Measurements from ENCODE around the gene CSNK1A1.
"Not testable (repeated sequence)": the region's sequence is repeated elsewhere in the genome, so short reads cannot be mapped to it uniquely, and the experiment has no call there.

CSNK1A1 gene

DNA sequence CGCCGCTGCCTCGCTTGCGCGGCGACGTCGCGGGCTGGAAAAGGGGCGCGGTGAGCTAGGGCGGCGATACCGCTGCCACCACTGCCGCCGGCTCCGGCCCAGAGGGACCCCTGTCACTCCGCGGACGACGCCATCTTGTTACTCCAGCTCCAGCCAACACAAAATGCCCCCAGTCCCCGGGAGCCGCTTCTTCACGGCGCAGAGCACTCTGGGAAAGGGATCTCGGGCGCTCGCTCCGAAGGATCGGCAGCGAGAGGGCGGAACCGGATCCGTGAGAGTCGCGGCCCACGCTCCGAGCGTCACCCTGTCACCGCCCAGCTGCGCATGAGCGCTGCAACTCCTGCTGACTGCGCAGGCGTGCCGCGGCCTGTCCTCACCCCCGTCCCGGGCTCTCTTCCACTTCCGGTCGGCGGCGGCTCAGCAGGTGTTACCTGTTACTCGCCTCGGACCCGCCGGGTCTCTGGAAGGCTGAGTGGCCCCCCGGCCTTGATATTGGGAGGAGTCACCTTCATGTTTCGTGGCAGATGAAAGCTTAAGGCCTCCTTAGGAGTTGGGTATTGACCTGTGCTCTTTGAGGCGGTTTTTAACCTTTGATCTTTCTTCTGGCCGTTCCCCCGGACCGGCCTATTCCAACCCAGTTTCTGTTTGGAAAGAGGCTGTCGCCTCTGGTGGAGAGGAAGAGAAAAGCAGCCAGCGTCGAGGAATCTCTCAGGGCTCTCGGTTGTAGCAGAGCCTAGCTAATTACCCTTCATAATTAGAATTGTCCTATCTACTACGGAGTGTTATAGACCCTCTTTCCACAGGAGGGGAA lies at the start of gene CSNK1A1:
CSNK1A1 (minus strand) TSS at position 213 of the 811 bp plus-strand sequence. CDS start 475 bp downstream, outside the sequence.
- ATAC-seq (peak; percentile 93), DNase-seq (ENCODE audit: low spot score in 2 of 2) (peak; percentile 98 to 100)
- H3K4me3 Mint-ChIP-seq: peak within 1 kb of the TSS; percentile 90
- peak within 1 kb of the TSS; percentile 99 for H3K27ac Mint-ChIP-seq
- no peaks in the 10 kb centered on the region for H3K9me3 Mint-ChIP-seq
- peaks cover 25% of the 10 kb centered on the region for H3K4me1 Mint-ChIP-seq
- peaks cover 56% of the 10 kb centered on the region for H3K36me3 Mint-ChIP-seq

DNA sequence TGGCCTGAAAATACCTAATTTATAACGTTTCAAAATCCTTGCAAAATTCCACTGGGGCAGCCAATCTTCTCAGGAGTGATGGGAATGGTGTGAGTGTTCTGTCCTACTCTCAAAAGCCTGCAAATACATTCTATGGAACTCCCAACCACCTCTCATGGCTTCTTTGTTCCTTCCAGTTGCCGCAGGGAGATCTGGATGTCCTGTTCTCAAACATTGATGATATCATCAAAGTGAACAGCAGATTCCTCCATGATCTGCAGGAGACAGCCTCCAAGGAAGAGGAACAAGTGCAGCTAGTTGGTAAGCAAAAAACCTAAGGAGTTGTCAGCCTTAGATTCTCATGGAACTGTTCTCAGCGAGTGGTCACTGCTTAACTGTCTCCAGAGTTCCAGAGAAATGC lies 49.7 kb upstream of the CSNK1A1 start:
- Mint-ChIP-seq H3K36me3 (no peaks in the 10 kb centered on the region), H3K4me1 (peaks cover 4% of the 10 kb centered on the region), H3K9me3 (no peaks in the 10 kb centered on the region), H3K4me3 (no peak overlapping the region), H3K27ac (no peak overlapping the region)
- DNase-seq (ENCODE audit: low spot score in 2 of 2): no peak
- ATAC-seq: no peak

DNA sequence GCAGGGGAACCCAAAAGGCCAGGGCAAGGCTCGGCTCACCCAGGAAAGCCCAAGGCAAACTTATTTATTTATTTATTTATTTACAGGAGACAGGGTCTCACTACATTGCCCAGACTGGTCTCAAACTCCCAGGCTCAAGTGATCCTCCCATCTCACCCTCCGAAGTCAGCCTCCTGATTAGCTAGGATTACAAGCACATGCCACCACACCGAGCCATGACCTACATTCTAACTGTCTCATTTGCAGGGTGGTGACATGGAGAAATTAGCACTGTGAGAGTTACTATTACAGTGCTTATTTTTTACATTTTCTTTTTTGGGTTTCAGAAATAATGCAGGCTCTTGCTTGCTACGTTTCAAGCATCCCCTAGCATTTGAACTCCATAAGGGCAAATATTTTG lies 48.1 kb upstream of the CSNK1A1 start:
- ATAC-seq (no peak), DNase-seq (ENCODE audit: low spot score in 2 of 2) (no peak)
- no peaks in the 10 kb centered on the region for H3K36me3 Mint-ChIP-seq
- H3K27ac Mint-ChIP-seq: no peak overlapping the region
- H3K4me1 Mint-ChIP-seq: no peaks in the 10 kb centered on the region
- H3K9me3 Mint-ChIP-seq: no peaks in the 10 kb centered on the region
- H3K4me3 Mint-ChIP-seq: no peak overlapping the region

DNA sequence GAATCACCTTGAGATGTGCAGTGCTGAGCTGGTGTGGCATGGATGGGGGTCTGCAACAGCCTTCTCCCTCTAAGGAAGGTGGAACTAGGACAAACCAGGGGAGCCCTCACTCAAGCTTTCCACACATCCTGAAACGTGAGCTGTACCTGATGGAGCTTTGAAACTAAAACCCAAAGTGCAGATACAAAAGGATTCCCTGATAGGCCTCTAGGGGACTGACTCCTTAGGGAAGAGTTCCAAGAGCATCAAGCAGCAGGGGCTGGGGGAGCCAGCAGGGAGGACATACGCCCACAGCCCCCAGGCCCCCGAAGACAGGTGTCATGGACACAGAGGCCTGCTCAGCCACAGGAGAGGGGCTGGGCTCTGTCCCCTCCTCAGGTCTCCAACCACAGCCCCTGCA lies 47.7 kb upstream of the CSNK1A1 start:
- ATAC-seq (no peak), DNase-seq (ENCODE audit: low spot score in 2 of 2) (no peak)
- Mint-ChIP-seq H3K27ac (no peak overlapping the region), H3K4me3 (no peak overlapping the region), H3K36me3 (no peaks in the 10 kb centered on the region), H3K4me1 (no peaks in the 10 kb centered on the region), H3K9me3 (no peaks in the 10 kb centered on the region)

DNA sequence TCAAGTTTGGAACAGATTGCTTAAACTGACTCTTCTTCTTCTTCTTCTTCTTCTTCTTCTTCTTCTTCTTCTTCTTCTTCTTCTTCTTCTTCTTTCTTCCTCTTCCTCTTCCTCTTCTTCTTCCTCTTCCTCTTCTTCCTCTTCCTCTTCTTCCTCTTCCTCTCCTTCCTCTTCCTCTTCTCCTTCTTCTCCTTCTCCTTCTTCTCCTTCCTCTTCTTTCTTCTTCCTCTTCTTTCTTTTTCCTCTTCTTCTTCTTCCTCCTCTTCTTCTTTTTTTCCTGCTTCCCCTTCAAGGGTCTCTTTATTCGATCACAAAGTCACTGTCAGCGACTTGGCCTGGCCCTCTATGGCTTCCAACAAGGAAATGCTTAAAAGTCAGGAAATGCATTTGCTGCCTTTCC lies 47.0 kb upstream of the CSNK1A1 start:
- H3K4me3 Mint-ChIP-seq; H3K36me3 Mint-ChIP-seq; H3K9me3 Mint-ChIP-seq; H3K27ac Mint-ChIP-seq; ATAC-seq; DNase-seq (ENCODE audit: low spot score in 2 of 2); H3K4me1 Mint-ChIP-seq: not testable (repeated sequence)

DNA sequence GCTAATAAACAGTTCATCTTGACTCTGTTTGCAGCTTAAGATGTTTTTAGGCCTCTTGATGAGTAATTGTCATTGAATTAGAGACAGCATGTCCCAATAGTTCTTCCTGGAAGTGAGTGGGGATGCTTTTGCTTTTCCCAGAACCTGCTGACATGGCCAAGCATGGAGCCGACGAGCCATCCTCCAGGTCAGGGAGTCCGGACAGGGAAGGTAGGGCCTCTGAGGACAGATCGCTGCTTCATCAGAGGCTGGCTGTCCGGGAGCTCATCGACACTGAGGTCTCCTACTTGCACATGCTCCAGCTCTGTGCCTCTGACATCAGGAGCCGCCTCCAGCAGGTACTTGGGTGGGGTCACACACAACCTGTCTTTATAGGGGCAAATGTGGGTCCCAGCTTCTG lies 46.4 kb upstream of the CSNK1A1 start:
- DNase-seq (ENCODE audit: low spot score in 2 of 2): no peak
- no peak for ATAC-seq
- H3K27ac Mint-ChIP-seq: no peak overlapping the region
- no peaks in the 10 kb centered on the region for H3K36me3 Mint-ChIP-seq
- H3K9me3 Mint-ChIP-seq: no peaks in the 10 kb centered on the region
- no peaks in the 10 kb centered on the region for H3K4me1 Mint-ChIP-seq
- H3K4me3 Mint-ChIP-seq: no peak overlapping the region

DNA sequence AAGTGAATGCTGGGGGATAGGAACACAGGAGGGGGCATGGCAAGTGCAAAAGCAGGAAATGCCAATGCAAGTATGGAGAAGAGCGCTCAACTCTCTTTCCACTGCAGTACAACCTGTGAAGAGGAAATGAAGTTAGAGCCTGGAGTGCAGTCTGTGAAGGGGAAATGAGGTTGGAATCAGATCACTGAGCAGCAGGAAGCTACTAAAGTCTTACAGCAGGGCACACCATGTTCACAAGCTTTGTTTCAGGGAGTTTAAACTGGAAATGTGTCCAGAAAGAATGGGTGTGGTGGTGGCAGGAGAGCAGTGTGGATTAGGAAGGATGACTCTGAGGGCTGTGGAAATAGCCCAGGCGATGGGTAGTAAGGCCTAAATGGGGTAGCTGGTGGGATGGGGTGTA lies 45.5 kb upstream of the CSNK1A1 start:
- Mint-ChIP-seq H3K27ac (no peak overlapping the region), H3K9me3 (no peaks in the 10 kb centered on the region), H3K36me3 (no peaks in the 10 kb centered on the region), H3K4me1 (no peaks in the 10 kb centered on the region), H3K4me3 (no peak overlapping the region)
- no peak for DNase-seq (ENCODE audit: low spot score in 2 of 2)
- ATAC-seq: no peak

DNA sequence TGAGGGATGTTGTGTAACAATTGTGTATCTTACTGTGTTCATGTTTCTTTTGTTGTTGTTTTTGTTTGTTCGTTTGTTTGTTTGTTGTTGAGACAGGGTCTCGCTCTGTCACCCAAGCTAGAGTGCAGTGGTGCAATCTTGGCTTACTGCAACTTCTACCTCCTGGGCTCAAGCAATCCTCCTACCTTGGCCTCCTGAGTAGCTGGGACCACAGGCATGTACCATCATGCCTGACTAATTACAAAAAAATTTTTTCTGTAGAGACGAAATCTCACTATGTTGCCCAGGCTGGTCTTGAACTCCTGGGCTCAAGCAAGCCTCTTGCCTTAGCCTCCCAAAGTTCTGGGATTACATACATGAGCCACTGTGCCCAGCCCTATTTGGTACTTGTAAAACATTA lies 43.9 kb upstream of the CSNK1A1 start:
- not testable (repeated sequence) for DNase-seq (ENCODE audit: low spot score in 2 of 2); H3K27ac Mint-ChIP-seq; ATAC-seq

DNA sequence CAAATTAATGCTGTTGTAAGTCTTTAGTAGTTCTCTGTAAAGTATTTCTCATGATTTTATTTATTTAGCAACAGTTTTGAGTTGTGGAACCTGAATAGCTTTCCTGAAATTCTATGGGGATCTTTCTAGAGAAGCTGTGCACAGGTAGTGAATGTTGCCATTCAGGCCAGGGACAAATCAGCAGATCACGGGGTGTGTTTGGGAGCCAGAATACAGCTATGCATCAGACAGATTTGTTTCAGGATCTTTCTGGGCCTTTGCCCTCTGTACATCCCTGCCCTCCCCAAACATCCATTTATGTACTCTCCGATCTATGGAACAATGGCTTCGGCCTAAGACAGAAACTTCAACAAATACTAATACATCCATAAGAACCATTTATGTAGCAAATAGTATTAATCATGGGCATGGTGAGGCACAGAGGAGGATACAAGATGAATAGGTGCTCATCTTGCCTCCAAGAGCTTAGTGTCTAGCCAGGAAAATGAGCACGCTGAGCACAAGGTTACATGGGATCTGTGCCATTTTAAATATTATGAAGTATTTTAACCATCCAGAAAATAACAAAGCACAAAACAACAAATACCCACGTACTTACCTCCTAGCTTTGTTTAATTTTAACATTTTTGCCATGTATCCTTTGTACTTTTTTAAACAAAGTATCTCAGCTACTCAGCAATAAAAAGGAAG lies 43.1 kb upstream of the CSNK1A1 start:
- Mint-ChIP-seq H3K4me3 (no peak overlapping the region), H3K36me3 (no peaks in the 10 kb centered on the region), H3K27ac (no peak overlapping the region), H3K9me3 (no peaks in the 10 kb centered on the region), H3K4me1 (no peaks in the 10 kb centered on the region)
- no peak for ATAC-seq
- no peak for DNase-seq (ENCODE audit: low spot score in 2 of 2)

More for the DNA sequence above, 43.9 kb upstream of the CSNK1A1 start:
- not testable (repeated sequence) for H3K4me3 Mint-ChIP-seq, H3K36me3 Mint-ChIP-seq, H3K4me1 Mint-ChIP-seq, H3K9me3 Mint-ChIP-seq

DNA sequence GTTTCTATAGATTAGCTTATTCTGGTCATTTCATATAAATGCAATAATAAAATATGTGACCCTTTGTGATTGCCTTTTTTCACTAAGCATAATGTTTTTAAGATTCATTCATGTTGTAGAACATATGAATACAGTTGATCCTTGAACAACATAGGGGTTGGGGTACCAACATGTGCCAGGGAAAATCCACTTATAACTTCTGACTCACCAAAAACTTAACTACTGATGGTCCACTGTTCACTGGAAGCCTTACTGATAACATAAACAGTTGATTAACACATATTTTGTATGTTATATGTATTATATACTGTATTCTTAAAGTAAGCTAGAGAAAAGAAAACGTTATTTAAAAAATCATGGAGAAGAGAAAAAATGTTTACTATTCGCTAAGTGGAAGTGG lies 42.1 kb upstream of the CSNK1A1 start:
- Mint-ChIP-seq H3K4me1 (no peaks in the 10 kb centered on the region), H3K36me3 (no peaks in the 10 kb centered on the region), H3K27ac (no peak overlapping the region), H3K9me3 (no peaks in the 10 kb centered on the region), H3K4me3 (no peak overlapping the region)
- no peak for DNase-seq (ENCODE audit: low spot score in 2 of 2)
- ATAC-seq: no peak

DNA sequence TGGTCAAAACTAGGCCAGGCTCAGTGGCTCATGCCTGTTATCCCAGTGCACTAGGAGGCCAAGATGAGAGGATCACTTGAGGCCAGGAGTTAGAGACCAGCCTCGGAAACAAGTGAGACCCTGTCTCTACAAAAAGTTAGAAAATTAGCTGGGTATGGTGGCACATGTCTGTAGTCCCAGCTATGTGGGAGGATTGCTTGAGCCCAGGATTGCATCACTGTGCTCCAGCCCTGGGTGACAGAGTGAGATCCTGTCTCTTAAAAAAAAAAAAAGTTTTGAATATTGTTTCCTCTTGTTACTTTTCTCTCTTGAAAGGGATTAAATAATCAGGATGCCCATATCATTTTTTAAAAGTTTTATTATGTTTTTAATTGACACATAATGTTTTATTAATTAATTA lies 37.7 kb upstream of the CSNK1A1 start:
- Mint-ChIP-seq H3K4me3 (no peak overlapping the region), H3K4me1 (peaks cover 10% of the 10 kb centered on the region), H3K9me3 (no peaks in the 10 kb centered on the region), H3K27ac (no peak overlapping the region), H3K36me3 (no peaks in the 10 kb centered on the region)
- ATAC-seq (no peak), DNase-seq (ENCODE audit: low spot score in 2 of 2) (no peak)

DNA sequence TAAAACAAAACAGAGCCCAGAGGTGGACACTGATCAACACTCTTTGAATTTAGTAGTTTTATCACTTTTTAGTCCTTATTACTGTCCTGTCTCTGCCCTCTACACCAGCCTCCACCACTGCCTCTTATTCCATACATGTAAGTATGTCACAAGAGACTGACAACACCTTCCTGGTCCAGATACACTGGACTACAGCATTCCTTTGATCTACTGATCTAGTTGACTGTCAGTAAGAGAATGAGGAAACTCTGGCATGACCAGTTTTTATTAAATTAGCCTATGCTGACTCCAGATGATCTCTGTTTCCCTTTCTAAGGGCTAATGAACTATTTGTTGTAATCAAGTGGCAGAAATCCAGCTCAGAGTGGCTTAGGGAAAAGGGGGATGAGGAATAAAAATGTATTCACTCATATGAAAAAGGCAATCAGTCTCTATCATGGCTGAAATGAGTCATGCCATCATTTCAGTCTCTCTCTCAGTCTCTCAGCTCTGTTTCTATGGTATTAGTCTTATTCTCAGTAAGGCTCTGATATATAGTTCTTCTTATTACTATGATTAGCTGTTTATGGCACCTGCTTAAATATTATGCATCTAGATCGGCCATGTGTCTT lies 35.6 kb upstream of the CSNK1A1 start:
- H3K9me3 Mint-ChIP-seq: no peaks in the 10 kb centered on the region
- peak; percentile 95 for ATAC-seq
- H3K4me3 Mint-ChIP-seq: no peak overlapping the region
- H3K27ac Mint-ChIP-seq: no peak overlapping the region
- no peak for DNase-seq (ENCODE audit: low spot score in 2 of 2)
- no peaks in the 10 kb centered on the region for H3K36me3 Mint-ChIP-seq
- H3K4me1 Mint-ChIP-seq: peaks cover 10% of the 10 kb centered on the region

DNA sequence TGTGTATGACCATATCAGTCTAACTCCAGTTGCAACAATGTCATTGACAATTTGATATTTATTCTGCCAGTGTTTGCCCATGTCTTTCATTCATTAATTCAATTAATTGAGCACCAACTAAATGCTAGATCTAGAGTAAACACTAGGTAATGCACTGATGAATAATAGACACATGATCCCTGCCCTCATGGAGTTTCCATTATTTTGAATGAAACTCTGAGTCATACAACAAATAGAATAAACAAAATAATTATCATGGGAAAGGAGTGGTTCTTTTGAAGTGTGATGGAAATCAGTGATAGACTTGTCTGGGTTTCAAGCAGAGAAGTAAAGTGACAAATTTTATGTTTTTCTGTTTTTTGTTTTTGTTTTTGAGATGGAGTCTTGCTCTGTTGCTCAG lies 34.7 kb upstream of the CSNK1A1 start:
- H3K27ac Mint-ChIP-seq: no peak overlapping the region
- ATAC-seq (no peak), DNase-seq (ENCODE audit: low spot score in 2 of 2) (no peak)
- no peaks in the 10 kb centered on the region for H3K36me3 Mint-ChIP-seq
- H3K4me1 Mint-ChIP-seq: peaks cover 13% of the 10 kb centered on the region
- no peak overlapping the region for H3K4me3 Mint-ChIP-seq
- H3K9me3 Mint-ChIP-seq: no peaks in the 10 kb centered on the region

DNA sequence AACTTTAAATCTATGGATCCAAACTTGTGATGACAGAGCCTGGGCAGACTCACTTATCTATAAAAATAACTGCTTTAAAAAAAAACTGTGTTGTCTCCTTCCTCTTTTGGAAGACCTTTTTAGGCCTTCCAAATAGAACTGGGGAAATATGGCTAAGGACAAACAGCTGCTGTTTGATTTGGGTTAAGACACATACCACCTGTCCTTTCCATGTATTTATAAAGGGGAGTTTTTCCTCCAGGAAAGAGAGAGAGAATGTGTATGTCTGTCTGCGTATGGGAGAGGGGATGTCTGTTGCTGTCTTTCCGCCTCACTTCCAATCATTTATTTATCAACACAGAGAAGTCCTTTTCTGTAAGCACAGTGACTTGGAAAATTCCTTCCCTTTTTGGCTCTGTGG lies 32.9 kb upstream of the CSNK1A1 start:
- ATAC-seq (no peak), DNase-seq (ENCODE audit: low spot score in 2 of 2) (no peak)
- no peaks in the 10 kb centered on the region for H3K36me3 Mint-ChIP-seq
- peaks cover 20% of the 10 kb centered on the region for H3K4me1 Mint-ChIP-seq
- no peak overlapping the region for H3K27ac Mint-ChIP-seq
- H3K9me3 Mint-ChIP-seq: no peaks in the 10 kb centered on the region
- H3K4me3 Mint-ChIP-seq: no peak overlapping the region

DNA sequence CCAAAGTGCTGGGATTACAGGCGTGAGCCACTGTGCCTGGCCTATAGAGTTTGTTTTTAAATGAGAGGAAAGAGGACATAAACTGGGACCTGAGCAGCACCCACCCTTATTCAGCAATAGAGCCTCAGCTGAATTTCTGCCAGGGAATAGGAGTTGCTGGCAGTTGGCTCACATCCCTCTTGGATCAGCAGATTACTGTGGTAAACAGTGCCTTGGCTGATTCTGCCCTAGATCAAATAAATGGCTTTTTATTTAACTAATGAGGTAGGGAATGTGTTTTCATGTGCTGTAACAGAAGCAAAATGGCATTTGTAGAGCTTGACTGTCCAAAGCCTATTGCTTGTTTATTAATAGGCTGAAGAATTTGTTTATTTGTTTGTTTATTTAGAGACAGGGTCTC lies 32.2 kb upstream of the CSNK1A1 start:
- Mint-ChIP-seq H3K36me3 (no peaks in the 10 kb centered on the region), H3K4me3 (no peak overlapping the region), H3K4me1 (peaks cover 20% of the 10 kb centered on the region), H3K27ac (no peak overlapping the region), H3K9me3 (no peaks in the 10 kb centered on the region)
- DNase-seq (ENCODE audit: low spot score in 2 of 2) (no peak), ATAC-seq (no peak)

Measured in stimulated activated effector memory CD8-positive, alpha-beta T cell treated with anti-CD3 and anti-CD28 coated beads, Interleukin-12 subunit alpha, Interleukin-12 subunit beta, amount 100 ng/mL, for 72 hours (primary cell).